Adrenal gland (tissue), 5 donors: ENCODE data around the gene GJA5.

Experiments used
- CTCF ChIP-seq, 6 experiments: fragments of 450-650 bp in 4 of 6; fragments of 200-600 bp in 2 of 6; sonication (generic) in 1 of 6; IDR thresholded peaks; 1 replicate in 5 of 6; 2 replicates in 1 of 6; pipeline versions ENCODE4 v1.5.1 to v1.8.0; 2016 to 2021; ENCODE audit warnings: antibody characterized with exemption in 6 of 6, mild to moderate bottlenecking in 2 of 6, moderate library complexity in 1 of 6
- POLR2A ChIP-seq, 2 donors: fragments of 450-650 bp; IDR thresholded peaks; one replicate each; pipeline ENCODE4 v1.6.1; 2017; ENCODE audit warnings: antibody characterized with exemption in 2 of 2, mild to moderate bottlenecking in 2 of 2, moderate library complexity in 1 of 2
- donor health status: DM: no; HTN: no; CAD: no.

- TF ChIP-seq CTCF (IDR thresholded peaks at IDR 0.05), result no peak
- no peak for TF ChIP-seq POLR2A (IDR thresholded peaks at IDR 0.05)
These were observed 31.5 kb upstream of the GJA5 start for GRCh38 chr1:147791876-147792275.
